Glutamatergic neuron (in vitro differentiated cells): Measurements from ENCODE around the gene TRPM2. TPM values are rescaled to one million over a fixed set of nuclear protein-coding genes. Genes with fewer than 3 reads are reported as not detected.
A peak's percentile ranks its signal among the peaks of the same experiment; 100 is the strongest.

Experiments used
- DNase-seq: peaks from one replicate; pipeline ENCODE4 v3.0.0; 2022
- H3K27ac Mint-ChIP-seq: one replicate; pipeline ENCODE4 v1.8.0; 2020; ENCODE audit warnings: mild to moderate bottlenecking, mixed read lengths, inconsistent platforms; ENCODE audit not compliant: unreplicated experiment
- H3K27me3 Mint-ChIP-seq: one replicate; pipeline ENCODE4 v1.8.0; 2020; ENCODE audit warnings: mild to moderate bottlenecking, moderate library complexity, mixed read lengths, inconsistent platforms; ENCODE audit not compliant: unreplicated experiment
- H3K36me3 Mint-ChIP-seq: one replicate; pipeline ENCODE4 v1.8.0; 2020; ENCODE audit warnings: mild to moderate bottlenecking, mixed read lengths, inconsistent platforms; ENCODE audit not compliant: unreplicated experiment
- H3K4me1 Mint-ChIP-seq: one replicate; pipeline ENCODE4 v1.8.0; 2020; ENCODE audit warnings: mild to moderate bottlenecking, low read depth, mixed read lengths, inconsistent platforms; ENCODE audit not compliant: unreplicated experiment
- H3K4me3 Mint-ChIP-seq: one replicate; pipeline ENCODE4 v1.8.0; 2020; ENCODE audit warnings: mild to moderate bottlenecking, mixed read lengths, inconsistent platforms; ENCODE audit not compliant: unreplicated experiment
- H3K9me3 Mint-ChIP-seq: one replicate; pipeline ENCODE4 v1.8.0; 2020; ENCODE audit warnings: mild to moderate bottlenecking, moderate library complexity, mixed read lengths, inconsistent platforms; ENCODE audit not compliant: unreplicated experiment
- total RNA-seq: library from RNA; stranded (reverse); fragmentation: NEBNext Ultra II Directional; extraction: Animal tissue kit (Norgen Biotek cat#: 25700); gene quantifications from one replicate; pipeline ENCODE4 v1.2.1, GENCODE V29; 2021; ENCODE audit not compliant: unreplicated experiment
- TF ChIP-seq, protein P1 (sequence below): fragments of 200-600 bp; sonication (generic); IDR thresholded peaks from one replicate; pipeline ENCODE4 v1.5.0; 2021; ENCODE audit not compliant: partially characterized antibody, unreplicated experiment

The TRPM2 gene
- total RNA-seq, 1 donor from 2014 or later, result not detected

DNA sequence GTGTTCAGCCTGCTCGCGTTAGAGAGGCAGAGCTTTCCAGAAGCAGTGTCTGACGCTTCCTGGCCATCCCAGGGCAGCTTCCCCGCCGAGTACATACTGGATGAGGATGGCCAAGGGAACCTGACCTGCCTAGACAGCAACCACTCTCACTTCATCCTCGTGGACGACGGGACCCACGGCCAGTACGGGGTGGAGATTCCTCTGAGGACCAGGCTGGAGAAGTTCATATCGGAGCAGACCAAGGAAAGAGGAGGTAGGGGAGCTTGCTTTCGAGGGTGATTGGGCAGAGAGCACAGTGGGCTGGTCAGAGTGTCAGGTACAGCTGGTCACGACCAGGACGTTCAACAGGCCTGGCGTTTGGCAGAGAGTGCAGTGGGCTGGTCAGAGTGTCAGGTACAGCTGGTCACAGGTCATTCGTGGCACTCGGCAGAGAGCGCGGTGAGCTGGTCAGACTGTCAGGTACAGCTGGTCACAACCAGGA lies 22.4 kb downstream of the TRPM2 start:
- no peak for DNase-seq
- H3K27me3 Mint-ChIP-seq, result peaks cover 2% of the 10 kb centered on the region
- no peak overlapping the region for H3K4me3 Mint-ChIP-seq
- H3K36me3 Mint-ChIP-seq, result peaks cover 16% of the 10 kb centered on the region
- H3K9me3 Mint-ChIP-seq, result peaks cover 9% of the 10 kb centered on the region
- no peak overlapping the region for H3K27ac Mint-ChIP-seq
- H3K4me1 Mint-ChIP-seq, result peaks cover 1% of the 10 kb centered on the region
- TF ChIP-seq, protein P1, sequence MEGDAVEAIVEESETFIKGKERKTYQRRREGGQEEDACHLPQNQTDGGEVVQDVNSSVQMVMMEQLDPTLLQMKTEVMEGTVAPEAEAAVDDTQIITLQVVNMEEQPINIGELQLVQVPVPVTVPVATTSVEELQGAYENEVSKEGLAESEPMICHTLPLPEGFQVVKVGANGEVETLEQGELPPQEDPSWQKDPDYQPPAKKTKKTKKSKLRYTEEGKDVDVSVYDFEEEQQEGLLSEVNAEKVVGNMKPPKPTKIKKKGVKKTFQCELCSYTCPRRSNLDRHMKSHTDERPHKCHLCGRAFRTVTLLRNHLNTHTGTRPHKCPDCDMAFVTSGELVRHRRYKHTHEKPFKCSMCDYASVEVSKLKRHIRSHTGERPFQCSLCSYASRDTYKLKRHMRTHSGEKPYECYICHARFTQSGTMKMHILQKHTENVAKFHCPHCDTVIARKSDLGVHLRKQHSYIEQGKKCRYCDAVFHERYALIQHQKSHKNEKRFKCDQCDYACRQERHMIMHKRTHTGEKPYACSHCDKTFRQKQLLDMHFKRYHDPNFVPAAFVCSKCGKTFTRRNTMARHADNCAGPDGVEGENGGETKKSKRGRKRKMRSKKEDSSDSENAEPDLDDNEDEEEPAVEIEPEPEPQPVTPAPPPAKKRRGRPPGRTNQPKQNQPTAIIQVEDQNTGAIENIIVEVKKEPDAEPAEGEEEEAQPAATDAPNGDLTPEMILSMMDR, result no peak

DNA sequence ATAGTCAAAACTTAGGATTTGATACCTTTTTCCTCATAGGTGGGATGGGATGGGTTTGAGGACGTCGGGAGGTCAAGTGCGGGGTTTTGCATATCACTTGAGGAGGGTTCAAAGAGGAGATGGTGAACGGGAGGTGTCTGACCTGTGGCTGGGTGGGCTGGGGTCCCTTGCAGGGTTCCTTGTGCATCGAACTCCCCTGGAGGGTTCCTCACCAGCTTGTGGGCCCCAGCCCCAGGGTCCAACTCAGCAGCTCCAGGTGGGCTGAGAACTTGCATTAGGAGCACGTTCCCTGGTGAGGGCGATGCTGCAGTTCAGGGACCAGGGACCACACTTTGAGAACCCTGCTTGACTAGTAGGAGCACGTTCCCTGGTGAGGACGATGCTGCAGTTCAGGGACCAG lies 23.2 kb downstream of the TRPM2 start:
- no peak overlapping the region for H3K4me3 Mint-ChIP-seq
- H3K27ac Mint-ChIP-seq, result peak overlapping the region; percentile 46
- H3K27me3 Mint-ChIP-seq, result peaks cover 2% of the 10 kb centered on the region
- H3K36me3 Mint-ChIP-seq, result peaks cover 12% of the 10 kb centered on the region
- TF ChIP-seq, protein P1, result no peak
- peaks cover 7% of the 10 kb centered on the region for H3K9me3 Mint-ChIP-seq
- H3K4me1 Mint-ChIP-seq, result peaks cover 1% of the 10 kb centered on the region
- DNase-seq, result no peak

DNA sequence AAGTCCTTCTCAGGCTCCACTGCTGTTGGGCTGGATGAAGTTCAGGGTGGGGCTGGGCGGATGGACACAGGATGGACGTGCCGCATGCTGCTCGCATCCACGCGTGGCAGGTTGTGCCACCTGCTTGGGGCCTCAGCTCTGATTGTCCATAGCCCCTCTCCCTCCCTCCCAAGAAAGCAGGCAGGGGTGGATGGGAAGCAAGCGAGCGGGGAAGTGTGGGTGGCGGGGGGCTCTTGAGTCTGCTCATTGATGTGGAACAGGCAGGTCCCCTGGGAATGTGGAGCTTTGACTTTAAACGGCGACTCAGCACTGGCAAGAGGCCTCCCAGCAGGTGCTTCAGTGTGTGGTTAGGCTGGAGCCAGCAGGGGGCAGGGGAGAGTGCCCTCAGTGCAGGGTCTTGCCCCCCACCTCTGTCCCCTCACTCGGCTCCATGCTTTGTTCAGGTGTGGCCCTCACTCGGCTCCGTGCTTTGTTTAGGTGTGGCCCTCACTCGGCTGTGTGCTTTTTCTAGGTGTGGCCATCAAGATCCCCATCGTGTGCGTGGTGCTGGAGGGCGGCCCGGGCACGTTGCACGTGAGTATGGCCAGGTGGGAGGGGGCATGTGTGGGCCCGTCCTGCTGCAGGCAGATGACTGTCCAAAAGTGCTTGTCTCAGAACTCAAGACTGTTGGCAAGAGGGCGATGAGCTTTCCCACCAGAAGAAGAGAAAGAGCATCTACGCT lies 23.9 kb downstream of the TRPM2 start:
- H3K9me3 Mint-ChIP-seq, result peaks cover 12% of the 10 kb centered on the region
- peaks cover 2% of the 10 kb centered on the region for H3K27me3 Mint-ChIP-seq
- TF ChIP-seq, protein P1, result no peak
- DNase-seq, result no peak
- peaks cover 1% of the 10 kb centered on the region for H3K4me1 Mint-ChIP-seq
- no peak overlapping the region for H3K4me3 Mint-ChIP-seq
- H3K36me3 Mint-ChIP-seq, result peaks cover 12% of the 10 kb centered on the region
- no peak overlapping the region for H3K27ac Mint-ChIP-seq

DNA sequence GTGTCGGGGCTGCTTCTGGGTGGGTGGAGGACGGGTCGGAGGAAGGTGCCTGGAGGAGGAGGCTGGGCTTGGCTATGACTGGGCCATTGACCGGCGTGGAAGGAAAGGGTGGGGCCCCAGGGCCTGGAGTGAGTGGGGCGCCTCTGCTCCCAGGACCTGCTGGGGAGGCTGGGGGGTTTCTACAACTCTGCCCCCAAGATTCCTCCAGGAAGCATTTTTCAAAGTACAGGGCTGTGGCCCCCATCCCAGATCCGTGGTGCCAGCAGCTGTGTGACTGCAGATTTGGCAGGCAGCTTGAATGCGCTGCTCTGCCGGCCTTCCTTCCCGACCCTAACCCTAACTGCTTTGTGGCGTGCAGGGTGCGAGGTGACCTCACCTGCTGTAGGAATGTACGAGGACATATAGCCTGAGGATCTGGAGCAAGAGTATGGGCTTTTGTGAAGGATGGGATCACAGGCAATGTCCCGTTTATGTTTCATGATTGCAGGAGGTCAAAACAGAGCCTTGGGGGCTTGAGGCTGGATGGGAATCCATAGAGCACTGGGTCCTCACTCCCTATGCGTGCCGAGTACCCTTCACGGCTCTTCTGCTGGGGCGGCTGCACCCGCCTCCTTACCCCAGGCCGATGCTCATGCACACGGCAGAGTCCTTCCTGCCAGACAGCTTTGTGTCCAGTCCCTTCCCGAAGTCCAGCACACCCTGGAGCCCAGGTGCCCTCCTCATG lies 24.7 kb downstream of the TRPM2 start:
- H3K36me3 Mint-ChIP-seq, result peaks cover 12% of the 10 kb centered on the region
- peaks cover 12% of the 10 kb centered on the region for H3K9me3 Mint-ChIP-seq
- DNase-seq, result no peak
- peaks cover 2% of the 10 kb centered on the region for H3K27me3 Mint-ChIP-seq
- H3K4me1 Mint-ChIP-seq, result peaks cover 1% of the 10 kb centered on the region
- TF ChIP-seq, protein P1, result no peak
- H3K4me3 Mint-ChIP-seq, result no peak overlapping the region
- H3K27ac Mint-ChIP-seq, result no peak overlapping the region
